T-cell (primary cell): Measurements from ENCODE around the gene UQCRH. TPM values are rescaled to one million over a fixed set of nuclear protein-coding genes. Genes with fewer than 3 reads are reported as not detected.
"Not testable (repeated sequence)": the region's sequence is repeated elsewhere in the genome, so short reads cannot be mapped to it uniquely, and the experiment has no call there.

Source experiments
- ATAC-seq, 4 experiments: fragments of 200-7000 bp in 3 of 4; fragments of 150-1000 bp in 1 of 4; cut with Tn5 transposase; replicated peaks in 1 of 4; 1 replicate in 3 of 4; 2 replicates in 1 of 4; pipeline ENCODE4 v1.10.0; 2021; ENCODE audit warnings: moderate library complexity in 3 of 4, mild to moderate bottlenecking in 2 of 4, moderate number of reproducible peaks in 1 of 4
- CTCF ChIA-PET, 2 donors: fragments of 300-600 bp; sonication (Branson Sonifier 250); formaldehyde crosslinking; loops; one replicate each; lab custom pipeline; 2022; ENCODE audit warnings: antibody characterized with exemption in 2 of 2; lab: Charles Lee
- POLR2A ChIA-PET, 2 donors: fragments of 300-600 bp; sonication (Branson Sonifier 250); formaldehyde crosslinking; loops; one replicate each; lab custom pipeline; 2022; ENCODE audit warnings: antibody characterized with exemption in 2 of 2; lab: Charles Lee
- DNase-seq, 35 experiments: peaks; one replicate each; pipeline versions ENCODE4 v3.0.0 to v3.0.0-alpha.2; 2013 to 2023
- H3K27ac ChIP-seq: one replicate; pipeline ENCODE4 v1.5.1; 2013; ENCODE audit warnings: low read length
- H3K27me3 ChIP-seq, 2 experiments: replicated peaks in 1 of 2; 1 replicate in 1 of 2; 2 replicates in 1 of 2; pipeline versions ENCODE4 v1.6.1 to v1.7.0; 2013; ENCODE audit warnings: low read length in 1 of 2, mixed read lengths in 1 of 2; ENCODE audit not compliant: control insufficient read depth in 2 of 2, insufficient read depth in 2 of 2; ENCODE audit errors: extremely low read depth in 1 of 2
- H3K36me3 ChIP-seq, 2 donors: 1 replicate in 1 of 2; 2 replicates in 1 of 2; pipeline versions ENCODE4 v1.6.1 to v1.7.0; 2013; ENCODE audit warnings: low read length in 1 of 2; ENCODE audit not compliant: control insufficient read depth in 2 of 2, insufficient read depth in 1 of 2; ENCODE audit errors: extremely low read depth in 1 of 2
- H3K4me1 ChIP-seq, 2 experiments: 1 replicate in 1 of 2; 2 replicates in 1 of 2; pipeline versions ENCODE4 v1.6.1 to v1.7.0; 2013; ENCODE audit warnings: low read length in 2 of 2, mixed read lengths in 1 of 2; ENCODE audit not compliant: insufficient read depth in 2 of 2, control insufficient read depth in 1 of 2; ENCODE audit errors: extremely low read depth in 1 of 2
- H3K4me3 ChIP-seq, 2 donors: 1 replicate in 1 of 2; 2 replicates in 1 of 2; pipeline versions ENCODE4 v1.5.1 to v1.7.0; 2013; ENCODE audit warnings: mild to moderate bottlenecking in 2 of 2, low read length in 1 of 2, moderate library complexity in 1 of 2; ENCODE audit not compliant: control insufficient read depth in 1 of 2; ENCODE audit errors: extremely low read depth in 1 of 2
- H3K9me3 ChIP-seq: 2 replicates; pipeline ENCODE4 v1.7.0; 2013
- H3K27ac Mint-ChIP-seq, 2 donors: one replicate each; pipeline ENCODE4 v1.8.0; 2020 to 2021; ENCODE audit warnings: mild to moderate bottlenecking in 2 of 2, mixed read lengths in 2 of 2
- H3K27me3 Mint-ChIP-seq, 2 donors: one replicate each; pipeline ENCODE4 v1.8.0; 2021 to 2022; ENCODE audit warnings: mixed read lengths in 2 of 2
- H3K36me3 Mint-ChIP-seq: one replicate; pipeline ENCODE4 v1.8.0; 2021; ENCODE audit warnings: mixed read lengths
- H3K4me1 Mint-ChIP-seq, 3 donors: one replicate each; pipeline ENCODE4 v1.8.0; 2020 to 2022; ENCODE audit warnings: mixed read lengths in 3 of 3, mild to moderate bottlenecking in 1 of 3
- H3K4me3 Mint-ChIP-seq, 3 donors: one replicate each; pipeline ENCODE4 v1.8.0; 2020 to 2022; ENCODE audit warnings: mild to moderate bottlenecking in 3 of 3, mixed read lengths in 3 of 3, moderate library complexity in 3 of 3
- H3K9me3 Mint-ChIP-seq, 3 donors: one replicate each; pipeline ENCODE4 v1.8.0; 2020 to 2022; ENCODE audit warnings: mixed read lengths in 3 of 3
- WGBS: methylation state at CpG from one replicate; pipeline ENCODE4 v1.1.5; 2013; ENCODE audit warnings: missing lambda C conversion rate; ENCODE audit not compliant: insufficient coverage; 5-methylcytosine and 5-hydroxymethylcytosine counted together
- total RNA-seq, 35 experiments: library from RNA in 6 of 35; stranded (reverse) in 6 of 35; fragments of 120-200 nt in 1 of 35; gene quantifications; one replicate each; pipeline versions ENCODE4 v1.2.1 to v1.2.4 and lab custom pipeline; 2013 to 2026

Gene UQCRH
- total RNA-seq, 5 donors from 2014 or later (not counting 1 experiment from before 2014, with no cell fraction given): 96.3 to 141 (median 127) TPM

DNA sequence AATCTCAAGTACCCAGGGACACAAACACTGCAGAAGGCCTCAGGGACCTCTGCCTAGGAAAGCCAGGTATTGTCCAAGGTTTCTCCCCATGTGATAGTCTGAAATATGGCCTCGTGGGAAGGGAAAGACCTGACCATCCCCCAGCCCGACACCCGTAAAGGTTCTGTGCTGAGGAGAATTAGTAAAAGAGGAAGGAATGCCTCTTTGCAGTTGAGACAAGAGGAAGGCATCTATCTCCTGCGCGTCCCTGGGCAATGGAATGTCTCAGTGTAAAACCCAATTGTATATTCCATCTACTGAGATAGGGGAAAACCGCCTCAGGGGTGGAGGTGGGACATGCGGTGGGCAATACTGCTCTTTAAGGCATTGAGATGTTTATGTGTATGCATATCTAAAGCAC is 26.3 kb downstream of the UQCRH start:
- H3K36me3 Mint-ChIP-seq, ATAC-seq, H3K27me3 ChIP-seq, H3K9me3 Mint-ChIP-seq, POLR2A ChIA-PET, H3K4me1 Mint-ChIP-seq, H3K4me3 ChIP-seq, H3K36me3 ChIP-seq, H3K27me3 Mint-ChIP-seq, H3K9me3 ChIP-seq, H3K27ac ChIP-seq, H3K4me3 Mint-ChIP-seq, H3K27ac Mint-ChIP-seq, H3K4me1 ChIP-seq, DNase-seq, CTCF ChIA-PET: not testable (repeated sequence)
- WGBS: no CpG with 5 or more reads among the region's 7 CpGs

DNA sequence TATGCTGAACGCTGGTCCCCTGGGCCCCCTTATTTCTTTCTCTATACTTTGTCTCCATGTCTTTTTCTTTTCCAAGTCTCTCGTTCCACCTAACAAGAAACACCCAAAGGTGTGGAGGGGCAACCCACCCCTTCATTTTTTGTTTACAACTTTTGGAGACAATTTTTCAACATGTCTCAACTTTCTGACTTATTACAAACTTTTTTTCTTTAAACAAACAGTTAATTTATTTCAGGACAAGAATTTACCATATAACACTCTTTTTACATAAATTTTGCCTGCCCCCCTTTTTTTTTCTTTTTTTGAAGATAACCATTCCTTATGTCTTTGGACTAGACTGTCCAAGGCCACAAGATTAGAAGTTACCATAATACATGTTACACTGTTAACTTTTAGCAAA is 26.9 kb downstream of the UQCRH start:
- H3K4me3 Mint-ChIP-seq, H3K36me3 ChIP-seq, H3K27me3 Mint-ChIP-seq, H3K9me3 Mint-ChIP-seq, H3K4me3 ChIP-seq, CTCF ChIA-PET, DNase-seq, H3K27me3 ChIP-seq, H3K4me1 ChIP-seq, H3K36me3 Mint-ChIP-seq, H3K27ac Mint-ChIP-seq, H3K4me1 Mint-ChIP-seq, POLR2A ChIA-PET, ATAC-seq, H3K9me3 ChIP-seq, H3K27ac ChIP-seq: not testable (repeated sequence)
- WGBS: 83% methylated on average over 2 of the region's 2 CpGs

- H3K27ac Mint-ChIP-seq, H3K36me3 ChIP-seq, ATAC-seq, DNase-seq, H3K4me1 Mint-ChIP-seq, POLR2A ChIA-PET, H3K36me3 Mint-ChIP-seq, H3K9me3 ChIP-seq, H3K4me3 ChIP-seq, H3K4me1 ChIP-seq, H3K27me3 ChIP-seq, CTCF ChIA-PET, H3K4me3 Mint-ChIP-seq, H3K27ac ChIP-seq, H3K9me3 Mint-ChIP-seq, H3K27me3 Mint-ChIP-seq: not testable (repeated sequence)
- WGBS: 93% methylated on average over 18 of the region's 24 CpGs
These were observed 28.5 kb downstream of the UQCRH start for GRCh38 chr1:46331786-46332540.

GRCh38 chr1:46333300-46334029 is 30.0 kb downstream of the UQCRH start:
- no peaks in the 10 kb centered on the region for H3K36me3 Mint-ChIP-seq
- WGBS: 92% methylated on average over 7 of the region's 9 CpGs
- no peak for DNase-seq

DNA sequence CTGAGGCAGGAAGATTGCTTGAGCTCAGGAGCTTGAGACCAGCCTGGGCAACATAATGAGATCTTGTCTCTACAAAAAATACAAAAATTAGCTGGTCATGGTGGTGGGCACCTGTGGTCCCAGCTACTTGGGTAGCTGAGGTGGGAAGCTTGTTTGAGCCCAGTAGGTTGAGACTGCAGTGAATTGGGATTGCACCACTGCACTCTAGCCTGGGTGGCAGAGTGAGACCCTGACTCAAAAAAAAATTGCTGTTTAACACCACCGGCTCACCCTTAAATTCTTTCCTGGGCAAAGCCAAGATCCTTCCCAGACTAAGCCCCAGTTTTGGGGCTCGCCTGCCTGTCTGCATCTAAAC is 30.5 kb downstream of the UQCRH start:
- ChIA-PET CTCF (interaction anchor here in 1 of 2 donors (0.6 to 0.9 kb wide), 2 partner anchors 14 to 40 kb away, joined by 3 to 4 read pairs; no protein-coding TSS in a partner anchor), POLR2A (interaction anchor here in 1 of 2 donors (0.6 kb wide), 1 partner anchor 16 kb away, joined by 9 read pairs; no protein-coding TSS in a partner anchor)
- DNase-seq: no peak
- Histone ChIP-seq H3K27ac (no peak overlapping the region), H3K36me3 (no peaks in the 10 kb centered on the region), H3K4me3 (no peak overlapping the region), H3K9me3 (no peaks in the 10 kb centered on the region), H3K27me3 (peaks cover 0 to 4% of the 10 kb centered on the region in 2 experiments), H3K4me1 (no peaks in the 10 kb centered on the region)
- no peaks in the 10 kb centered on the region for H3K9me3 Mint-ChIP-seq
- 100% methylated on average over 1 of the region's 2 CpGs for WGBS
- no peak overlapping the region for H3K27ac Mint-ChIP-seq
- no peaks in the 10 kb centered on the region for H3K36me3 Mint-ChIP-seq
- peaks cover 2 to 5% (median 3%) of the 10 kb centered on the region in 3 donors for H3K4me1 Mint-ChIP-seq
- ATAC-seq: no peak
- H3K27me3 Mint-ChIP-seq: no peaks in the 10 kb centered on the region
- no peak overlapping the region for H3K4me3 Mint-ChIP-seq

More at GRCh38 chr1:46333300-46334029, 30.0 kb downstream of the UQCRH start:
- no peaks in the 10 kb centered on the region for H3K27me3 Mint-ChIP-seq
- no peak for ATAC-seq
- H3K9me3 Mint-ChIP-seq: no peaks in the 10 kb centered on the region
- Histone ChIP-seq H3K9me3 (no peaks in the 10 kb centered on the region), H3K27me3 (peaks cover 0 to 4% of the 10 kb centered on the region in 2 experiments), H3K4me3 (no peak overlapping the region), H3K36me3 (no peaks in the 10 kb centered on the region), H3K4me1 (no peaks in the 10 kb centered on the region), H3K27ac (no peak overlapping the region)
- no peak overlapping the region for H3K27ac Mint-ChIP-seq
- H3K4me1 Mint-ChIP-seq: peaks cover 0 to under 1% (median 0%) of the 10 kb centered on the region in 3 donors
- ChIA-PET POLR2A (interaction anchor here (0.6 to 0.8 kb wide), 2 partner anchors 15 to 29 kb away, joined by 3 to 9 read pairs; no protein-coding TSS in a partner anchor), CTCF (interaction anchor here in 1 of 2 donors (0.6 to 0.9 kb wide), 4 partner anchors 13 to 39 kb away, joined by 3 to 4 read pairs (median 3); partner anchors contain the start of gene LRRC41)
- H3K4me3 Mint-ChIP-seq: no peak overlapping the region

DNA sequence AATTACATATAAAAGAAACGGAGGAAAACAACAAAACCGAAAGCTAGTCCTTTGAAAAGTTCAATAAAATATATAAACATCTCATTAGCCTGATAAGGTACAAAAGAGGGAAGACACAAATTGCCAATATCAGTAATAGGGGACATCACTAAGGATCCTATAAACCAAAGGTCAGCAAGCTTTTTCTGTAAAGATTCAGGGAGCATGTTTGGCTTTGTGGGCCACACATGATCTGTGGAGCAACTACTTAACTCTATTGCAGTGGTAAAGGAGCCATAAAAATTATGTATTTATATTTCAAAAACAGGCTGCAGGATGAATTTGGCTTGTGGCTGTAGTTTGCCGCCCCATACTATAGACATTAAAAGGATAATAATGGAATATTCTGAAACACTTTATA is 31.6 kb downstream of the UQCRH start:
- ATAC-seq (no peak), DNase-seq (no peak)
- H3K4me3 Mint-ChIP-seq: no peak overlapping the region
- no peaks in the 10 kb centered on the region for H3K9me3 Mint-ChIP-seq
- H3K27me3 ChIP-seq: peaks cover 0 to 4% of the 10 kb centered on the region in 2 experiments
- no peaks in the 10 kb centered on the region for H3K27me3 Mint-ChIP-seq
- H3K36me3 Mint-ChIP-seq: no peaks in the 10 kb centered on the region
- H3K4me1 Mint-ChIP-seq: peaks cover 6 to 7% (median 6%) of the 10 kb centered on the region in 3 donors
- POLR2A ChIA-PET: no interaction called here
- no CpG with 5 or more reads among the region's 3 CpGs for WGBS
- no peaks in the 10 kb centered on the region for H3K9me3 ChIP-seq
- H3K27ac Mint-ChIP-seq: no peak overlapping the region
- H3K27ac ChIP-seq: no peak overlapping the region
- no peak overlapping the region for H3K4me3 ChIP-seq
- CTCF ChIA-PET: interaction anchor here in 1 of 2 donors (0.6 kb wide), 1 partner anchor 840 kb away, joined by 11 read pairs; no protein-coding TSS in a partner anchor
- no peaks in the 10 kb centered on the region for H3K36me3 ChIP-seq
- peaks cover 2 to 7% of the 10 kb centered on the region in 2 experiments for H3K4me1 ChIP-seq
